Effector memory CD8-positive, alpha-beta T cell (primary cell): ENCODE measurements around the gene NDFIP2.

Experiments
- ATAC-seq: fragments of 150-1000 bp; cut with Tn5 transposase; replicated peaks from 2 replicates; pipeline ENCODE4 v1.10.0; 2021; ENCODE audit warnings: mild to moderate bottlenecking, moderate library complexity
- DNase-seq, 3 experiments: peaks; one replicate each; pipeline ENCODE4 v3.0.0; 2021
- H3K27ac Mint-ChIP-seq, 2 donors: one replicate each; pipeline ENCODE4 v1.8.0; 2022; ENCODE audit warnings: mild to moderate bottlenecking in 2 of 2, mixed read lengths in 2 of 2, moderate library complexity in 2 of 2
- H3K27me3 Mint-ChIP-seq, 2 donors: one replicate each; pipeline ENCODE4 v1.8.0; 2022; ENCODE audit warnings: mixed read lengths in 2 of 2
- H3K36me3 Mint-ChIP-seq: one replicate; pipeline ENCODE4 v1.8.0; 2022; ENCODE audit warnings: mild to moderate bottlenecking, moderate library complexity, mixed read lengths; ENCODE audit not compliant: insufficient read depth
- H3K4me1 Mint-ChIP-seq, 2 donors: one replicate each; pipeline ENCODE4 v1.8.0; 2022; ENCODE audit warnings: low read depth in 2 of 2, mixed read lengths in 2 of 2
- H3K4me3 Mint-ChIP-seq, 2 donors: one replicate each; pipeline ENCODE4 v1.8.0; 2022; ENCODE audit warnings: mild to moderate bottlenecking in 2 of 2, mixed read lengths in 2 of 2, moderate library complexity in 2 of 2
- H3K9me3 Mint-ChIP-seq, 2 donors: one replicate each; pipeline ENCODE4 v1.8.0; 2022; ENCODE audit warnings: mixed read lengths in 2 of 2
- total RNA-seq, 9 experiments: gene quantifications; one replicate each; lab custom pipeline; 2026; lab: John Stamatoyannopoulos, UW

Gene NDFIP2, protein sequence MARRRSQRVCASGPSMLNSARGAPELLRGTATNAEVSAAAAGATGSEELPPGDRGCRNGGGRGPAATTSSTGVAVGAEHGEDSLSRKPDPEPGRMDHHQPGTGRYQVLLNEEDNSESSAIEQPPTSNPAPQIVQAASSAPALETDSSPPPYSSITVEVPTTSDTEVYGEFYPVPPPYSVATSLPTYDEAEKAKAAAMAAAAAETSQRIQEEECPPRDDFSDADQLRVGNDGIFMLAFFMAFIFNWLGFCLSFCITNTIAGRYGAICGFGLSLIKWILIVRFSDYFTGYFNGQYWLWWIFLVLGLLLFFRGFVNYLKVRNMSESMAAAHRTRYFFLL
- total RNA-seq: 7.9 to 345 (median 28.0) reads per million in 9 experiments

DNA sequence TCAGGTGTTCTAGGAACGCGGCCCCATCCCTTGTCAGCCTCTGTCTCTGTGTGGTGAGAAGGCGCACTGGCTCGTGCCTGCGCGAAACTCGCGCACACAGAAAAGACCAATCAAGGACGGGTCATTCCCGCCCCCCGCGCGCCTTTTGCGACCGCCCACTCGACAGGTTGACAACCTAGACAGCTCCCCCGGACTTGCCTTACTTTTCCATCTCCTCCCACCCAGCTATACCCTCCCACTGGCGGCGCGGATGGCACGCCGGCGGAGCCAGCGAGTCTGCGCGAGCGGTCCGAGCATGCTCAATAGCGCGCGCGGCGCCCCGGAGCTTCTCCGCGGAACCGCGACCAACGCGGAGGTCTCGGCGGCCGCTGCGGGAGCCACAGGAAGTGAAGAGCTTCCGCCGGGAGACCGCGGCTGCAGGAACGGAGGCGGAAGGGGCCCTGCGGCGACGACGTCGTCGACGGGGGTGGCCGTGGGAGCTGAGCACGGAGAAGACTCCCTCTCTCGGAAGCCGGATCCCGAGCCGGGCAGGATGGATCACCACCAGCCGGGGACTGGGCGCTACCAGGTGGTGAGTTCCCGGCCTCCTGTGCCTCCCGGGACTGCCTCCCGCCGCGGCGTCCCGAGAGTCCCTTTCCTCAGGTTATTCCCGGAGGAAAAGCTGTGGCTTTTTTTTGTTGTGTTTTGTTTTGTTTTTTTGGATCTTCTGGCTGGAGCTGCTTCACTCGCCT lies at the start of gene NDFIP2:
Gene NDFIP2, plus strand, starts transcription at position 202 of the 731 bp plus-strand sequence. Its CDS starts 49 bp downstream, at position 251.
- peak; percentile 84 to 86 (median 84) for DNase-seq
- Mint-ChIP-seq H3K27me3 (no peaks in the 10 kb centered on the region), H3K4me1 (peaks cover 17 to 20% of the 10 kb centered on the region in 2 donors), H3K36me3 (peaks cover 15% of the 10 kb centered on the region), H3K4me3 (peak within 1 kb of the TSS; percentile 84 to 87), H3K27ac (peak within 1 kb of the TSS; percentile 87 to 89), H3K9me3 (no peaks in the 10 kb centered on the region)
- peak; percentile 76 for ATAC-seq

- Mint-ChIP-seq H3K9me3 (no peaks in the 10 kb centered on the region), H3K4me1 (peaks cover 0 to 2% of the 10 kb centered on the region in 2 donors), H3K27ac (no peak overlapping the region), H3K4me3 (no peak overlapping the region), H3K36me3 (no peaks in the 10 kb centered on the region), H3K27me3 (no peaks in the 10 kb centered on the region)
- DNase-seq: no peak
- ATAC-seq: no peak
These were observed 48.9 kb upstream of the NDFIP2 start for GRCh38 chr13:79432086-79432485.

DNA sequence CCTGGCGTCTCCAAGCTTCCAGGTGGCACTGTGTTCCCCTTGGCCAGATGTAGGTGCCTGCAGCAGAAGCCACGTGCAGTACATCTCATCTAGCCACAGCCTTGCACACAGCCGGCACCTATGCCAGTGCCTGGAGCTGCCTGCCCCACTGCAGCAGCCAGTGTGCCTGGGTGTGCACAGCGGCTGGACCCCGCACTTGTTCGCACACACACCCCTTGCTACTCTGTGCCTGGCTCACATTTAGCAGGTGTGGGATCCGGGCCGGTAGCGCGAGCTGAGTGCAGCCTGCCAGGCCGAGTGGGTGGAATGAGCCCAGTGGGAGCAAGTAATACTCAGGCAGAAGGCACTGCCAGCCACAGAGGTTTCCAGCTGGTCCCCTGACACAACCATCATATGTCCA lies 48.0 kb upstream of the NDFIP2 start:
- Mint-ChIP-seq H3K27ac (no peak overlapping the region), H3K4me1 (peaks cover 0 to 2% of the 10 kb centered on the region in 2 donors), H3K36me3 (no peaks in the 10 kb centered on the region), H3K9me3 (no peaks in the 10 kb centered on the region), H3K27me3 (no peaks in the 10 kb centered on the region), H3K4me3 (no peak overlapping the region)
- DNase-seq: no peak
- no peak for ATAC-seq

- ATAC-seq: no peak
- Mint-ChIP-seq H3K27ac (no peak overlapping the region), H3K27me3 (no peaks in the 10 kb centered on the region), H3K4me3 (no peak overlapping the region), H3K36me3 (no peaks in the 10 kb centered on the region), H3K9me3 (no peaks in the 10 kb centered on the region), H3K4me1 (peaks cover 0 to 2% of the 10 kb centered on the region in 2 donors)
- no peak for DNase-seq
These were observed 46.4 kb upstream of the NDFIP2 start for GRCh38 chr13:79434556-79434955.

GRCh38 chr13:79435561-79435990 lies 45.4 kb upstream of the NDFIP2 start:
- Mint-ChIP-seq H3K4me3 (no peak overlapping the region), H3K27me3 (no peaks in the 10 kb centered on the region), H3K9me3 (no peaks in the 10 kb centered on the region), H3K27ac (no peak overlapping the region), H3K4me1 (peaks cover 0 to 2% of the 10 kb centered on the region in 2 donors), H3K36me3 (no peaks in the 10 kb centered on the region)
- DNase-seq (no peak), ATAC-seq (no peak)

GRCh38 chr13:79439275-79439674 lies 41.7 kb upstream of the NDFIP2 start:
- Mint-ChIP-seq H3K4me3 (no peak overlapping the region), H3K27me3 (no peaks in the 10 kb centered on the region), H3K9me3 (no peaks in the 10 kb centered on the region), H3K27ac (no peak overlapping the region), H3K36me3 (no peaks in the 10 kb centered on the region), H3K4me1 (peaks cover 0 to 2% of the 10 kb centered on the region in 2 donors)
- DNase-seq: no peak
- no peak for ATAC-seq

- no peaks in the 10 kb centered on the region for H3K9me3 Mint-ChIP-seq
- no peaks in the 10 kb centered on the region for H3K36me3 Mint-ChIP-seq
- H3K27ac Mint-ChIP-seq: no peak overlapping the region
- peaks cover 0 to 3% of the 10 kb centered on the region in 2 donors for H3K4me1 Mint-ChIP-seq
- H3K27me3 Mint-ChIP-seq: no peaks in the 10 kb centered on the region
- no peak for ATAC-seq
- no peak overlapping the region for H3K4me3 Mint-ChIP-seq
- DNase-seq: no peak
These were observed 39.9 kb upstream of the NDFIP2 start for GRCh38 chr13:79440958-79441528.

- H3K9me3 Mint-ChIP-seq: no peaks in the 10 kb centered on the region
- H3K27ac Mint-ChIP-seq: no peak overlapping the region
- no peak overlapping the region for H3K4me3 Mint-ChIP-seq
- H3K4me1 Mint-ChIP-seq: peaks cover 0 to 6% of the 10 kb centered on the region in 2 donors
- no peaks in the 10 kb centered on the region for H3K36me3 Mint-ChIP-seq
- H3K27me3 Mint-ChIP-seq: no peaks in the 10 kb centered on the region
- no peak for ATAC-seq
- DNase-seq: no peak
These were observed 38.7 kb upstream of the NDFIP2 start for GRCh38 chr13:79442221-79442620.

GRCh38 chr13:79442706-79443105 lies 38.2 kb upstream of the NDFIP2 start:
- DNase-seq (no peak), ATAC-seq (no peak)
- Mint-ChIP-seq H3K4me1 (peaks cover 4 to 7% of the 10 kb centered on the region in 2 donors), H3K9me3 (no peaks in the 10 kb centered on the region), H3K27ac (no peak overlapping the region), H3K27me3 (no peaks in the 10 kb centered on the region), H3K36me3 (no peaks in the 10 kb centered on the region), H3K4me3 (no peak overlapping the region)

DNA sequence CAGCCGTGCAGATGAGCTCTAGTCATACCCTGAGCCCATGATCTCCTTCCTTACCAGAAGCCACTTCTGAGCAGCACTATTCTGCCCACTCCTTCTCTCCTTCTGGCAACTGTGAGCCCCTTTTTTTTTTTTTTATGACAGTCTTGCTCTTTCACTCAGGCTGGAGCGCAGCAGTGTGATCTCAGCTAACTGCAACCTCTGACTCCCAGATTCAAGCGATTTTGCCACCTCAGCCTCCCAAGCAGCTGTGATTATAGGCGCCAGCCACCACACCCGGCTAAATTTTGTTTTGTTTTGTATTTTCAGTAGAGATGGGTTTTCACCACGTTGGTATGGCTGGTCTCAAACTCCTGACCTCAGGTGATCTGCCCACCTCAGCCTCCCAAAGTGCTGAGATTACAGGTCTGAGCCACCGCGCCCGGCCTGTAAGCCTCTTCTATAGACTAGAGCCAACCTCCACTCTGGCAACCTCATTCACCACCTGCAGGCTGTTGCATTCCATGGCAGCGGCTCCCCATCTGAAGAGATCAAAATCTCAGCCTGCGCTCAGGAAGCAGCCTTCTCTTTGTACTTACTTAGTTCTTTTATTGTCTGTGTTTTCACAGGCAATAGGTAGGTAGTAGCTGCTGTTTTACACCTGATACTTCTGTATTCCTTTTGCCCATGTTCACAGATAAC lies 34.8 kb upstream of the NDFIP2 start:
- peaks cover under 1% of the 10 kb centered on the region for H3K36me3 Mint-ChIP-seq
- no peaks in the 10 kb centered on the region for H3K27me3 Mint-ChIP-seq
- DNase-seq (no peak), ATAC-seq (no peak)
- H3K4me1 Mint-ChIP-seq: peaks cover 18 to 26% of the 10 kb centered on the region in 2 donors
- no peaks in the 10 kb centered on the region for H3K9me3 Mint-ChIP-seq
- H3K4me3 Mint-ChIP-seq: no peak overlapping the region
- H3K27ac Mint-ChIP-seq: peak overlapping the region in 1 of 2 donors; percentile 65

- DNase-seq (no peak), ATAC-seq (no peak)
- H3K27ac Mint-ChIP-seq: no peak overlapping the region
- no peaks in the 10 kb centered on the region for H3K27me3 Mint-ChIP-seq
- H3K4me1 Mint-ChIP-seq: peaks cover 28 to 34% of the 10 kb centered on the region in 2 donors
- no peak overlapping the region for H3K4me3 Mint-ChIP-seq
- no peaks in the 10 kb centered on the region for H3K9me3 Mint-ChIP-seq
- peaks cover 6% of the 10 kb centered on the region for H3K36me3 Mint-ChIP-seq
These were observed 33.8 kb upstream of the NDFIP2 start for GRCh38 chr13:79447141-79447540.

GRCh38 chr13:79447741-79448140 lies 33.2 kb upstream of the NDFIP2 start:
- Mint-ChIP-seq H3K4me3 (no peak overlapping the region), H3K27me3 (no peaks in the 10 kb centered on the region), H3K9me3 (no peaks in the 10 kb centered on the region), H3K4me1 (peaks cover 33 to 34% of the 10 kb centered on the region in 2 donors), H3K36me3 (peaks cover 6% of the 10 kb centered on the region), H3K27ac (no peak overlapping the region)
- no peak for ATAC-seq
- DNase-seq: no peak

DNA sequence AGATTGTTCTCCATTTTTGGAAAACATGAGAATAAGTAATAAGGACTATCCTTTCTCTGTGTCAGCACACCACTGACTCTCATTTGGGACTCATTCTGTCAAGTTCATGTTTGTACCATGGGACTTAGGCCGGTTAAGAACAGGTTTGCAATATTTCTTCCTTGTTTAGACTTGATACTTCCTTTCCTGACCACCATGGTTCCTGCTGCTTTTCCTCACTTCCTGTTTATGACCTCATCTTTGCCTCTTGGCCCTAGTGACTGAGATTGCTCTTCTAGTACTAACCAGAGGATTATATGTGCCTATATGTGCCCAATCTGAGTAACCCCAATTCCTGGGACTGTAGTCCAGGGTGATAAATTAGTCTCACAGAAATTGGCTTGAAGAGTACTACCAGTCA lies 32.5 kb upstream of the NDFIP2 start:
- Mint-ChIP-seq H3K4me1 (peaks cover 33 to 34% of the 10 kb centered on the region in 2 donors), H3K4me3 (no peak overlapping the region), H3K9me3 (no peaks in the 10 kb centered on the region), H3K27ac (peak overlapping the region in 1 of 2 donors; percentile 1), H3K27me3 (no peaks in the 10 kb centered on the region), H3K36me3 (peaks cover 6% of the 10 kb centered on the region)
- no peak for ATAC-seq
- no peak for DNase-seq
